Muscle of leg (tissue), 11 donors: ENCODE results near the gene XPO6. TPM values are rescaled to one million over a fixed set of nuclear protein-coding genes. Genes with fewer than 3 reads are reported as not detected.
"Not testable (repeated sequence)": the region's sequence is repeated elsewhere in the genome, so short reads cannot be mapped to it uniquely, and the experiment has no call there.

Experiments used
- DNase-seq: peaks from one replicate; pipeline ENCODE4 v3.0.0; 2013
- H3K27ac ChIP-seq: one replicate; pipeline ENCODE4 v1.5.1; 2013; ENCODE audit warnings: mild to moderate bottlenecking, low read length, control low read depth
- H3K27me3 ChIP-seq: one replicate; pipeline ENCODE4 v1.6.1; 2013; ENCODE audit warnings: low read length; ENCODE audit not compliant: control insufficient read depth, insufficient read depth
- H3K36me3 ChIP-seq: one replicate; pipeline ENCODE4 v1.6.1; 2013; ENCODE audit warnings: low read length; ENCODE audit not compliant: control insufficient read depth, insufficient read depth
- H3K4me1 ChIP-seq: one replicate; pipeline ENCODE4 v1.6.1; 2013; ENCODE audit warnings: low read length; ENCODE audit not compliant: control insufficient read depth, insufficient read depth
- H3K4me3 ChIP-seq: one replicate; pipeline ENCODE4 v1.5.1; 2013; ENCODE audit warnings: low read length, control low read depth
- H3K9me3 ChIP-seq: replicated peaks from 2 replicates; pipeline ENCODE4 v1.6.1; 2013; ENCODE audit warnings: low read depth, low read length; ENCODE audit not compliant: control insufficient read depth
- WGBS: methylation state at CpG from one replicate; pipeline ENCODE4 v1.1.5; 2013; ENCODE audit warnings: missing lambda C conversion rate; ENCODE audit not compliant: insufficient coverage; 5-methylcytosine and 5-hydroxymethylcytosine counted together
- polyA plus RNA-seq, 8 donors: library from polyadenylated mRNA; unstranded; fragments of 120-200 nt; gene quantifications; one replicate each; pipeline versions ENCODE4 v1.2.1 to v1.2.3, GENCODE V29; 2013; ENCODE audit warnings: inconsistent platforms in 1 of 8, low replicate concordance in 1 of 8; ENCODE audit not compliant: insufficient read length in 8 of 8, insufficient read depth in 1 of 8
- total RNA-seq: library from RNA; stranded (reverse); fragments of 120-200 nt; gene quantifications from one replicate; pipeline ENCODE4 v1.2.4, GENCODE V29; 2013

XPO6 gene
- total and polyA plus RNA-seq, 9 donors, result 45.8 to 66.3 (median 60.6) TPM

DNA sequence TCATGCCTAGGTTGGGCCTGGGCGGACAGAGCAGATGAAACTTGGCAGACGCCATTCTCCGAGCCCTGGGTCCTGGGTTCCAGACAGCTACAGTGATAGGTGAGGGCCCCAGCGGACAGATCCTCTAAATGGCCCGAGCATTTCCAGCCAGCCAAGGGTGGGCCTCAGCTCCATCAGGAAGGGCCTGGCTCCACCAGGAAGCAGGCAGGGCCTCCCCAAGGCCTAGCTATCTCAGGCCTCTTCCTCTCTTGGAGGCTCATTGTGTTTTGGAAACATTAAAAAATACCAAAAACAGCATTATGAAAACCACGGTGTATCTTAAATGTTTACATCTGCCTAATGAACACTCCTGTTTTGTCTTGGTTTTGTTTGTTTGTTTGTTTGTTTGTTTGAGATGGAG, 42.4 kb upstream of the XPO6 start:
- DNase-seq, result no peak
- Histone ChIP-seq H3K27ac (no peak overlapping the region), H3K27me3 (peaks cover 11% of the 10 kb centered on the region), H3K9me3 (peaks cover 2% of the 10 kb centered on the region), H3K36me3 (no peaks in the 10 kb centered on the region), H3K4me3 (no peak overlapping the region), H3K4me1 (peaks cover 10% of the 10 kb centered on the region)
- 83% methylated on average over 5 of the region's 6 CpGs for WGBS

DNA sequence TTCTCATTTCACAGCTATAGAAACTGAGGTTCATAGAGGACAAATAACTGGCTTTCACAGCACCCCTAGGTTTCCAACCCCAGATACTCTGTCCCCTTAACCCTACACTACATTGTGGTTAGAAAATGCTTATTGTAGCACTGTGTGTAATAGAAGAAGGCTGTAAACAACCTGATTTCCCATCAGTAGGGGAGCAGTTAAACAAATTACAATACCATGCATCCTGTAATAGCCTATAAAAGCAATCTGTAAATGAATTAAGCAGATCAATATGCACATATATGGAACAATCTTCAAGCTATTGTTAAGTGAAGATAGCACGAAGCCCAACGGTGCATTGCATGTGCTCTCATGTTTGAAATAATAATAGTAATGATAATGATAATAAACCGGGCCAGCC, 39.2 kb upstream of the XPO6 start:
- H3K9me3 ChIP-seq, result peaks cover 2% of the 10 kb centered on the region
- no peak overlapping the region for H3K4me3 ChIP-seq
- no peaks in the 10 kb centered on the region for H3K36me3 ChIP-seq
- H3K27ac ChIP-seq, result no peak overlapping the region
- no peaks in the 10 kb centered on the region for H3K27me3 ChIP-seq
- DNase-seq, result no peak
- H3K4me1 ChIP-seq, result no peaks in the 10 kb centered on the region
- 40% methylated on average over 1 of the region's 3 CpGs for WGBS

DNA sequence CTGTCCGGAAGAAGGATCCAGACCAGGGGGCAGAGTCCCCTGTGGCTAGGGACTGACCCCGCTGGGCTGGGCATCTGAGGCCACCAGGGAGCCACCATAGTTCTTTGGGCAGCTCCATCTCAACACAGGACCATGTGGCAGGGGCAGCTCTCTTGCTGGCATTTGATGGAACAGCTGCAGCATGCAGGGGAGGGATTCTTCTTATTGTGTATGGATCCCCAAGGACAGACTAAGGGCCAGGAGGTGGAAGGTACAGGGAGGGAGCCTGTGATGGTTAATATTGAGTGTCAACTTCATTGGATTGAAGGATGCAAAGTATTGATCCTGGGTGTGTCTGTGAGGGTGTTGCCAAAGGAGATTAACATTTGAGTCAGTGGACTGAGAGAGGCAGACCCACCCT, 37.7 kb upstream of the XPO6 start:
- WGBS, result 100% methylated on average over 1 of the region's 2 CpGs
- H3K27ac ChIP-seq, H3K4me1 ChIP-seq, DNase-seq, H3K9me3 ChIP-seq, H3K36me3 ChIP-seq, H3K27me3 ChIP-seq, H3K4me3 ChIP-seq: not testable (repeated sequence)

DNA sequence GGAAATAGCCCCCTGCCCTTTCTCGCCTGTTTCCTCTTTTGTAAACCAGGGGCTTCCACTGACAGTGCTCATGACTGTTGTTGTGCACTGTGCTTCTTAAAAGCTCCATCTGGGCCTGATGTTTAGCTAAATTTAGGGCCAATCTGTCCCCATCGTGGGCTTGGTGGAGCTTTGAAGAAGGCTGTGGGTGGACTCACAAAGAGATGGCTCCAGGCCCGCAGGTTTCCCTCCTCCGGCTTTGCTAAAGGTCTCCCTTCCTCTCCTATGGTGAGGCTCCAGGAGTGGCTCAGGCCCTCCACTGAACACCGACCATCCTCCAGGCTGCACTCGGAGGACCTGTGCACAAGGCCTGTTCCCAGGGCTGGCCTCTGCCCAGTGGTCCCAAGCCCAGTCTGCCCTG, 30.2 kb upstream of the XPO6 start:
- Histone ChIP-seq H3K36me3 (no peaks in the 10 kb centered on the region), H3K4me3 (no peak overlapping the region), H3K9me3 (peaks cover 4% of the 10 kb centered on the region), H3K27ac (no peak overlapping the region), H3K4me1 (no peaks in the 10 kb centered on the region), H3K27me3 (no peaks in the 10 kb centered on the region)
- no peak for DNase-seq
- WGBS, result 89% methylated on average over 5 of the region's 6 CpGs

DNA sequence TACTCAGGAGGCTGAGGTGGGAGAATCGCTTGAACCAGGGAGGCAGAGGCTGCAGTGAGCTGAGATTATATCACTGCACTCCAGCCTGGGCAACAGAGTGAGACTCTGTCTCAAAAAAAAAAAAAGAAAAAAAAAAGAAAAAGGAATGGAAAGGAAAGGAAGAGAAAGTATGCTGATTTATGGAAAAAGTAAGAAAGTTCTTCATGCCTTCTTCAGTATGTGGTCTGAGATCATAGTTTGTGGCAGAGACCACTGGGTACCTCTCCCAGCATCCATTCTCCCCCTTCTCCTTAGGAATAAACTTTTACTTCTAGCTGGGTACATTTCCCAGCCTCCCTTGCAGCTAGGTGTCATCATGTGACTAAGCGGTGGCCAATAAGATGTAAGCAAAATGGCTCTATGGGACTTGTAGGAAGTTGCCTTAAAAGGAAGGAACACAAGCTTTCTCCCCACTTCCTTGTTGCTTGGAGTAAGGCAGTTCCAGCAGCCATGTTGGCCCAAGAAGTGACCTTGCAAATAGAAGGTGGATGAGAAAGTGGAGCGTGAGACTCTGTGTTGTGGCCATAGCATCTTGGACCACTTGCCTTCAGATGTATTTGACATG, 26.1 kb upstream of the XPO6 start:
- Histone ChIP-seq H3K36me3 (no peaks in the 10 kb centered on the region), H3K27me3 (no peaks in the 10 kb centered on the region), H3K27ac (no peak overlapping the region), H3K4me3 (no peak overlapping the region), H3K9me3 (peaks cover 7% of the 10 kb centered on the region), H3K4me1 (no peaks in the 10 kb centered on the region)
- 88% methylated on average over 1 of the region's 3 CpGs for WGBS
- DNase-seq, result no peak

DNA sequence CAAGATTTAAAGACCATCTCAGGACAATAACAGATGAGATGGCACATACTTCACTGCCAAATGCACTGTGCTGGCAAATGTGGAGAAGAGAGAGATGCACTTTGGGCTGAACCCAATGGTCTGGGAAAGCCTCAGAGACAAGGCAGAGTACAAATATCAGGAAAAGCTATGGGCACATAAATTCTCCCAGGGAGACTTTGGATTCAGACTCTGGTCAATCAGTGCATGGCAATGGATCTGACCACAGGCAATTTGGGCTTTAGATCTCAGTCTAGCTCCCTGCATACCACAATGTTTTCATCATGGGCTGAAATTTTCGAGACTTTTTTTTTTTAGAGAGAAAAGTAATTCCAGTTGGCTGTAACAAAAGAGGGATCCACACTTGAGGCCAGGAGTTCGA, 20.0 kb upstream of the XPO6 start:
- peaks cover 3% of the 10 kb centered on the region for H3K9me3 ChIP-seq
- H3K36me3 ChIP-seq, result no peaks in the 10 kb centered on the region
- no peak overlapping the region for H3K4me3 ChIP-seq
- H3K27me3 ChIP-seq, result no peaks in the 10 kb centered on the region
- no CpG with 5 or more reads among the region's 2 CpGs for WGBS
- no peak for DNase-seq
- H3K27ac ChIP-seq, result no peak overlapping the region
- H3K4me1 ChIP-seq, result no peaks in the 10 kb centered on the region

GRCh38 chr16:28223909-28224308, 12.1 kb upstream of the XPO6 start:
- not testable (repeated sequence) for H3K27me3 ChIP-seq, H3K9me3 ChIP-seq, H3K27ac ChIP-seq, H3K4me3 ChIP-seq, DNase-seq, H3K36me3 ChIP-seq, H3K4me1 ChIP-seq
- 88% methylated on average over 1 of the region's 3 CpGs for WGBS

DNA sequence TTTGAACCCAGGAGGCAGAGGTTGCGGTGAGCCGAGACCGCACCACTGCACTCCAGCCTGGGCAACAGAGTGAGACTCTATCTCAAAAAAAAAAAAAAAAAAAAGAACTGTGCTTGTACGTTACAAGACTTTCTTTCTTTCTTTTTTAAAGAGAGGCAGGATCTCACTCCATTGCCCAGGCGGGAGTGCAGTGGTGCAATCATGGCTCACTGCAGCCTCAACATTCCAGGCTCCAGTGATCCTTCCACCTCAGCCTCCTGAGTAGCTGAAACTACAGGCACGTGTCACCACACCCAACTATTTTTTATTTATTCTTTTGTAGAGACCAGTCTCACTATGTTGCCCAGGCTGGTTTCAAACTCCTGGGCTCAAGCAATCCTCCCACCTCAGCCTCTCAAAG, 8.0 kb upstream of the XPO6 start:
- 77% methylated on average over 3 of the region's 6 CpGs for WGBS
- H3K27ac ChIP-seq, H3K9me3 ChIP-seq, H3K27me3 ChIP-seq, H3K4me1 ChIP-seq, H3K4me3 ChIP-seq, H3K36me3 ChIP-seq, DNase-seq: not testable (repeated sequence)

- Histone ChIP-seq H3K9me3 (no peaks in the 10 kb centered on the region), H3K4me1 (no peaks in the 10 kb centered on the region), H3K4me3 (no peak overlapping the region), H3K27ac (no peak overlapping the region), H3K27me3 (no peaks in the 10 kb centered on the region), H3K36me3 (no peaks in the 10 kb centered on the region)
- 76% methylated on average over 3 of the region's 5 CpGs for WGBS
- DNase-seq, result no peak
Measured at GRCh38 chr16:28219282-28219681, 7.5 kb upstream of the XPO6 start.

GRCh38 chr16:28218109-28218508, 6.3 kb upstream of the XPO6 start:
- Histone ChIP-seq H3K4me1 (no peaks in the 10 kb centered on the region), H3K9me3 (no peaks in the 10 kb centered on the region), H3K36me3 (no peaks in the 10 kb centered on the region), H3K4me3 (no peak overlapping the region), H3K27ac (no peak overlapping the region), H3K27me3 (no peaks in the 10 kb centered on the region)
- DNase-seq, result peak; percentile 35
- 38% methylated on average over 1 of the region's 4 CpGs for WGBS

- peaks cover 4% of the 10 kb centered on the region for H3K4me1 ChIP-seq
- no peaks in the 10 kb centered on the region for H3K36me3 ChIP-seq
- H3K4me3 ChIP-seq, result no peak overlapping the region
- DNase-seq, result no peak
- H3K9me3 ChIP-seq, result no peaks in the 10 kb centered on the region
- 60% methylated on average over 1 of the region's 4 CpGs for WGBS
- no peak overlapping the region for H3K27ac ChIP-seq
- H3K27me3 ChIP-seq, result no peaks in the 10 kb centered on the region
Measured at GRCh38 chr16:28217326-28217725, 5.6 kb upstream of the XPO6 start.
